ENCODE measurements around the gene DGAT2.
"Not testable (repeated sequence)": the region's sequence is repeated elsewhere in the genome, so short reads cannot be mapped to it uniquely, and the experiment has no call there.

GRCh38 chr11:75743159-75743558, 25.4 kb upstream of the DGAT2 start:
- not testable (repeated sequence) for TF ChIP-seq TEAD4 (CRISPR knock-in tag; IDR thresholded peaks at IDR 0.05); NFYB (CRISPR knock-in tag; conservative IDR thresholded peaks at IDR 0.05; ENCODE audit: low read depth); ZNF317 (CRISPR knock-in tag; IDR thresholded peaks at IDR 0.05; ENCODE audit: borderline replicate concordance, low read depth); MAX (CRISPR knock-in tag; IDR thresholded peaks at IDR 0.05); CTCF (IDR thresholded peaks at IDR 0.05); NR2C2 (CRISPR knock-in tag; IDR thresholded peaks at IDR 0.05); USF1 (CRISPR knock-in tag; IDR thresholded peaks at IDR 0.05); ZNF263 (CRISPR knock-in tag; IDR thresholded peaks at IDR 0.05; ENCODE audit: low read depth); TCF7 (CRISPR knock-in tag; IDR thresholded peaks at IDR 0.05; ENCODE audit: low read depth); ELF4 (CRISPR knock-in tag; IDR thresholded peaks at IDR 0.05; ENCODE audit: low read depth)

Data from WTC11 (cell line).